Gastroesophageal sphincter (tissue), 3 donors: ENCODE results near the gene RNASE11.

ENCODE experiments used
- CTCF ChIP-seq, 4 experiments: fragments of 200-600 bp in 2 of 4; fragments of 450-650 bp in 2 of 4; sonication (generic) in 1 of 4; IDR thresholded peaks; one replicate each; pipeline ENCODE4 v1.5.1; 2017 to 2019; ENCODE audit warnings: antibody characterized with exemption in 4 of 4, mild to moderate bottlenecking in 2 of 4, moderate library complexity in 2 of 4
- POLR2A ChIP-seq, 2 donors: fragments of 450-650 bp; IDR thresholded peaks; one replicate each; pipeline ENCODE4 v1.6.1; 2017; ENCODE audit warnings: antibody characterized with exemption in 2 of 2, mild to moderate bottlenecking in 2 of 2, moderate library complexity in 1 of 2
- POLR2AphosphoS5 ChIP-seq: sonication (generic); formaldehyde crosslinking; IDR thresholded peaks from one replicate; pipeline ENCODE4 v1.6.1; 2017; ENCODE audit warnings: antibody characterized with exemption

DNA sequence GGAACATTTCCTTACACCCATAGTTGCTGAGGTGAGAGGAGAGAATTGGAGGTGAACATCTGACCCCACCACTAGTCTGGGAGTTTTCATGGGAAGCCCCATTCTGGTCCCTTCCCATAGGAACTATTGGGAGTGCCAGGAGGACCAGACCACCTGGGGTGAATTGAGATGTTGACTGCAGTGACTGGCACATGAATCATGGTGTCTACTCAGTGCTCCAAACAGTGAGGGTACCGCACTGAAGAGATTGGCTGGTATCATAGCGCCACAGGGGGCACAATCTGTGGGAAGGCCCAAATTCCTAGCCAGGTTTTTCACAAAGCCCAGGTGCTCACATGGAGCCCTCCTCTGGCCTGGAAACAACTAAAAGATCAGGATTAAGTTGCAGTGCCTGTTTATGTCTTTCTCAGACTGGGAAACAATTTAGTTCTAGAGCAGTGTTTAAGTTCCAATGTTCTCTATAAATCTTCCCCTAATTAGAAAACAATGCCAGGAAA lies 23.3 kb downstream of the RNASE11 start:
- TF ChIP-seq CTCF (IDR thresholded peaks at IDR 0.05) (no peak), POLR2A (IDR thresholded peaks at IDR 0.05) (no peak), POLR2AphosphoS5 (no peak)
